K562 (cell line): ENCODE measurements around the gene ATAD3C. TPM values are rescaled to one million over a fixed set of nuclear protein-coding genes. Genes with fewer than 3 reads are reported as not detected.
A peak's percentile ranks its signal among the peaks of the same experiment; 100 is the strongest.

ENCODE experiments used
- ATAC-seq: fragments of 200-7000 bp; cut with Tn5 transposase; 3 replicates; pipeline ENCODE4 v1.9.1; 2020; ENCODE audit warnings: moderate library complexity
- BruUV-seq: library from RNA; stranded (reverse); fragments of 400-500 nt; replicated peaks from 2 replicates; lab custom pipeline; 2021; lab: Mats Ljungman, UMichigan
- CTCF ChIA-PET: fragments of 300-600 bp; formaldehyde crosslinking; extraction: SDS; loops from one replicate; lab custom pipeline; 2021; ENCODE audit warnings: low intra/inter-chr PET ratio; lab: Yijun Ruan, JAX
- POLR2A ChIA-PET: fragments of 300-600, 350-650 bp; sonication (Branson Sonifier 250); formaldehyde crosslinking; extraction: SDS; loops from one replicate; lab custom pipeline; 2021; ENCODE audit warnings: antibody characterized with exemption, inconsistent platforms; lab: Yijun Ruan, JAX
- DNase-seq, 4 experiments: peaks; one replicate each; pipeline versions ENCODE4 v3.0.0 to v3.0.0-alpha.2; 2011 to 2018; ENCODE audit warnings: low spot score in 3 of 4, mixed read lengths in 3 of 4; ENCODE audit errors: extremely low read depth in 1 of 4
- FAIRE-seq: peaks from 2 replicates; lab custom pipeline; 2011; peaks lifted over from hg19 to GRCh38; lab: Jason Lieb, UNC
- H2AFZ ChIP-seq: 2 replicates; pipeline ENCODE4 v1.6.0; 2011; ENCODE audit warnings: low read depth, low read length, control low read depth, inconsistent platforms
- H3K27ac ChIP-seq: fragments of 200-600 bp; 3 replicates; pipeline ENCODE4 v1.8.0; 2011; ENCODE audit warnings: low read depth, mild to moderate bottlenecking, control low read depth, inconsistent platforms, low read length, moderate library complexity, mixed read lengths; ENCODE audit errors: extremely low read depth
- H3K27me3 ChIP-seq, 2 experiments: fragments of 300-600 bp in 1 of 2; 2 replicates in 1 of 2; 3 replicates in 1 of 2; pipeline versions ENCODE4 v1.6.0 to v1.8.0; 2011; ENCODE audit warnings: inconsistent platforms in 2 of 2, low read length in 2 of 2, mild to moderate bottlenecking in 1 of 2, mixed read lengths in 1 of 2, moderate library complexity in 1 of 2; ENCODE audit not compliant: control insufficient read depth in 2 of 2, insufficient read depth in 2 of 2
- H3K36me3 ChIP-seq: fragments of 300-600 bp; 3 replicates; pipeline ENCODE4 v1.8.0; 2011; ENCODE audit warnings: mild to moderate bottlenecking, low read length, inconsistent platforms; ENCODE audit not compliant: control insufficient read depth, insufficient read depth
- H3K4me1 ChIP-seq, 2 experiments: fragments of 200-600 bp in 1 of 2; replicated peaks in 1 of 2; 2 replicates in 1 of 2; 3 replicates in 1 of 2; pipeline versions ENCODE4 v1.5.1 to v1.8.0; 2011; ENCODE audit warnings: inconsistent platforms in 2 of 2, low read length in 2 of 2, mild to moderate bottlenecking in 1 of 2, mixed read lengths in 1 of 2, moderate library complexity in 1 of 2; ENCODE audit not compliant: control insufficient read depth in 2 of 2, insufficient read depth in 2 of 2
- H3K4me2 ChIP-seq: 2 replicates; pipeline ENCODE4 v1.6.1; 2011; ENCODE audit warnings: low read length, control low read depth, inconsistent platforms, mixed read lengths; ENCODE audit not compliant: insufficient read depth
- H3K4me3 ChIP-seq: fragments of 200-600 bp; sonication (generic), shearing (Covaris generic); 2 replicates; pipeline ENCODE4 v1.5.1; 2016; ENCODE audit warnings: control low read depth, inconsistent platforms
- H3K79me2 ChIP-seq: fragments of 200-600 bp; 3 replicates; pipeline ENCODE4 v1.8.0; 2011; ENCODE audit warnings: low read length, inconsistent platforms; ENCODE audit not compliant: control insufficient read depth, insufficient read depth
- H3K9ac ChIP-seq, 2 experiments: 2 replicates each; pipeline versions ENCODE4 v1.6.0 to v1.6.1; 2011; ENCODE audit warnings: low read depth in 2 of 2, low read length in 2 of 2, control low read depth in 1 of 2, inconsistent platforms in 1 of 2, mild to moderate bottlenecking in 1 of 2, mixed read lengths in 1 of 2; ENCODE audit not compliant: insufficient read depth in 1 of 2
- H3K9me1 ChIP-seq: one replicate; pipeline ENCODE4 v1.6.0; 2011; ENCODE audit warnings: inconsistent platforms, mild to moderate bottlenecking, low read length, moderate library complexity; ENCODE audit not compliant: control insufficient read depth, insufficient read depth
- H3K9me3 ChIP-seq: replicated peaks from 2 replicates; pipeline ENCODE4 v1.5.1; 2011; ENCODE audit warnings: low read depth, low read length, inconsistent platforms; ENCODE audit not compliant: control insufficient read depth, insufficient read depth
- H4K20me1 ChIP-seq: replicated peaks from 2 replicates; pipeline ENCODE4 v1.6.1; 2011; ENCODE audit warnings: low read length, inconsistent platforms, mixed read lengths; ENCODE audit not compliant: control insufficient read depth, insufficient read depth
- BCOR ChIP-seq: fragments of 450-650 bp; IDR thresholded peaks from 2 replicates; pipeline ENCODE4 v1.6.1; 2016
- CHCHD3 ChIP-seq: fragments of 250-450 bp; sonication (Bioruptor Pico); IDR thresholded peaks from 2 replicates; pipeline ENCODE4 v2.1.2; 2022; ENCODE audit warnings: mild to moderate bottlenecking
- FOXA1 ChIP-seq: fragments of 450-650 bp; IDR thresholded peaks from 2 replicates; pipeline ENCODE4 v1.6.1; 2016; ENCODE audit warnings: mild to moderate bottlenecking, borderline replicate concordance
- HIVEP1 ChIP-seq: fragments of 250-450 bp; sonication (Bioruptor Pico); IDR thresholded peaks from 2 replicates; pipeline ENCODE4 v1.4.0; 2020; ENCODE audit warnings: mild to moderate bottlenecking
- MYC ChIP-seq, 2 experiments: fragments of 250-450 bp in 1 of 2; sonication (Bioruptor Pico) in 1 of 2; IDR thresholded peaks; 2 replicates each; pipeline versions ENCODE4 v1.5.1 to v1.6.1; 2012 to 2021; ENCODE audit warnings: low read depth in 2 of 2, borderline replicate concordance in 1 of 2, improper control_type of control experiment in 1 of 2, low read length in 1 of 2, mild to moderate bottlenecking in 1 of 2, moderate library complexity in 1 of 2
- NR4A1 ChIP-seq, 2 experiments: fragments of 250-450 bp in 1 of 2; fragments of 450-650 bp in 1 of 2; sonication (Bioruptor Pico) in 1 of 2; IDR thresholded peaks; 2 replicates each; pipeline versions ENCODE4 v1.4.0 to v1.6.1; 2016 to 2020; ENCODE audit warnings: mild to moderate bottlenecking in 2 of 2, missing compliant biosample characterization in 1 of 2, missing genetic modification characterization in 1 of 2, moderate library complexity in 1 of 2
- PYGO2 ChIP-seq: fragments of 450-650 bp; IDR thresholded peaks from 2 replicates; pipeline ENCODE4 v1.6.1; 2016; ENCODE audit warnings: mild to moderate bottlenecking, missing genetic modification characterization, moderate library complexity, missing compliant biosample characterization
- SMAD4 ChIP-seq: fragments of 250-450 bp; sonication (Bioruptor Pico); conservative IDR thresholded peaks from 2 replicates; pipeline ENCODE4 v1.8.0; 2021; ENCODE audit warnings: inconsistent platforms, mild to moderate bottlenecking, moderate library complexity
- STAT5B ChIP-seq: fragments of 250-450 bp; sonication (Bioruptor Pico); IDR thresholded peaks from 2 replicates; pipeline ENCODE4 v1.8.0; 2021; ENCODE audit warnings: mild to moderate bottlenecking, inconsistent platforms
- ZC3H11A ChIP-seq: IDR thresholded peaks from 2 replicates; pipeline ENCODE4 v1.6.1; 2012; ENCODE audit warnings: low read depth, low read length, improper control_type of control experiment
- ZNF24 ChIP-seq: fragments of 450-650 bp; IDR thresholded peaks from 2 replicates; pipeline ENCODE4 v1.6.1; 2016
- ZNF282 ChIP-seq: sonication (generic); formaldehyde crosslinking; IDR thresholded peaks from 2 replicates; pipeline ENCODE4 v1.8.1; 2023; ENCODE audit warnings: missing genetic modification reagents
- WGBS: fragments of 100-300 bp; shearing (Covaris generic); methylation state at CpG from one replicate; pipeline ENCODE4 v1.1.6; 2016; ENCODE audit warnings: low coverage, mixed read lengths; ENCODE audit not compliant: insufficient coverage; ENCODE audit errors: missing lambda C conversion rate; 5-methylcytosine and 5-hydroxymethylcytosine counted together
- in situ Hi-C: fragments of 300-500 bp; cut with MboI; formaldehyde crosslinking; loops from 4 replicates; pipeline ENCODE4 v1.15.0; 2018; ENCODE audit warnings: inconsistent platforms, mixed read lengths
- intact Hi-C: fragments of 100-400 bp; cut with micrococcal nuclease; formaldehyde crosslinking; loops from 2 replicates; pipeline ENCODE4 v1.14.2; 2022
- polyA plus RNA-seq, 8 experiments: library from polyadenylated mRNA; depleted of rRNA in 4 of 8; stranded (reverse) in 5 of 8; unstranded in 3 of 8; fragments of >200 nt; fragmentation: Nextera tagmentation in 2 of 8; fragmentation: Illumina TruSeq in 1 of 8; extraction: Ambion mirVana in 2 of 8; extraction: Trizol in 1 of 8; gene quantifications; 2 replicates each; pipeline versions ENCODE4 v1.2.1 to v1.2.3, GENCODE V29; 2011 to 2014; ENCODE audit warnings: inconsistent platforms in 1 of 8, missing spikeins in 1 of 8
- total RNA-seq, 7 experiments: library from RNA; depleted of rRNA in 6 of 7; stranded (reverse); fragments of >200 nt in 6 of 7; fragmentation: Illumina TruSeq in 2 of 7; extraction: Trizol in 2 of 7; gene quantifications; 2 replicates each; pipeline versions ENCODE4 v1.2.1 to v1.2.3, GENCODE V29; 2011 to 2021; ENCODE audit warnings: low replicate concordance in 1 of 7
- TF ChIP-seq, protein P1 (sequence below): fragments of 450-650 bp; formaldehyde crosslinking; IDR thresholded peaks from 2 replicates; pipeline ENCODE4 v1.4.0; 2020; ENCODE audit warnings: mild to moderate bottlenecking, moderate library complexity
- TF ChIP-seq, protein P2 (sequence below): sonication (generic); formaldehyde crosslinking; IDR thresholded peaks from 2 replicates; pipeline ENCODE4 v1.8.0; 2022; ENCODE audit warnings: missing genetic modification reagents, mild to moderate bottlenecking, borderline replicate concordance
- TF ChIP-seq, protein P3 (sequence below): fragments of 450-650 bp; formaldehyde crosslinking; IDR thresholded peaks from 2 replicates; pipeline ENCODE4 v1.4.0; 2022; ENCODE audit warnings: missing genetic modification characterization

The ATAD3C gene
- total and polyA plus RNA-seq, 9 of the 15 experiments (the other 6 are each of a cell fraction or from before 2014, with no cell fraction given), result 0.03 to 0.18 TPM; not detected in 7

DNA sequence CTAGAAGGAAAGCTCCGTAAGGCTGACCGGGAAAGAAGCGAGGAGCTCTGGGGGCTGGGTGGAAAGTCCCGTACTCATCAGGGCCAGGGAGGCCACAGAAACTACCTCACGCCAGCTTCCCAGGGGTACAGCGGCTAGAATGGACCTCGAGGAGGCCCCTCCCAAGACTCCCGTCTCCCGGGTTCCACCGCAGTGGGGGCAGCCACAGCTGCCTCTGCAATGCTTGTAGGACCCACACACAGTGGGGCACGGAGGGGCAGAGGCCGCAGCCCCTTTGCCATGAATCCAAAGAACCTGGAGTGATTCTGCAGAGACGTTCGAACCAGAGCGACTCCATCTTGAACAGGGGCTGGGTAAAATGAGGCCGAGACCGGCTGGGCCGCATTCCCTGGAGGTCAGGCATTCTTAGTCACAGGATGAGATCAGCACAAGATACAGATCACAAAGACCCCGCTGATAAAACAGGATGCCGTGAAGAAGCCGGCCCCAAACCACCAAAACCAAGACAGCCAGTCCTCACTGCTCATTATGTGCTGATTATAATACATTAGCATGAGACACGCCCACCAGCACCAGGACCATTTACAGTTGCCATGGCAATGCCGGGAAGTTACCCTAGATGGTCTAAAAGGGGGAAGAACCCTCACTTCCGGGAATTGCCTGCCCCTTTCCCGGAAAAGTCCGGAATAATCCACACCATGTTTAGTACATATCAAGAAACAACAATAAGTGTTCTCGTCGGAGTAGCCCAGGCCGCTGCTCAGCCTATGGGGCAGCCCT lies 26.8 kb upstream of the ATAD3C start (continued):
- TF ChIP-seq HIVEP1 (CRISPR knock-in tag) (peak; percentile 87; the same call in 1 of the 2 replicates), SMAD4 (CRISPR knock-in tag) (peak; percentile 88), FOXA1 (no peak), PYGO2 (peak; percentile 86; the same call in 1 of the 2 replicates), NR4A1 (CRISPR knock-in tag; IDR thresholded peaks at IDR 0.05) (no peak; the same call in 1 of the 2 replicates), NR4A1 (tag; IDR thresholded peaks at IDR 0.05) (peak; percentile 97), MYC (IDR thresholded peaks at IDR 0.05; ENCODE audit: low read depth, low read length) (no peak), MYC (CRISPR knock-in tag; IDR thresholded peaks at IDR 0.05; ENCODE audit: borderline replicate concordance, low read depth) (peak; percentile 82; the same call in 1 of the 2 replicates)
- TF ChIP-seq, protein P1, sequence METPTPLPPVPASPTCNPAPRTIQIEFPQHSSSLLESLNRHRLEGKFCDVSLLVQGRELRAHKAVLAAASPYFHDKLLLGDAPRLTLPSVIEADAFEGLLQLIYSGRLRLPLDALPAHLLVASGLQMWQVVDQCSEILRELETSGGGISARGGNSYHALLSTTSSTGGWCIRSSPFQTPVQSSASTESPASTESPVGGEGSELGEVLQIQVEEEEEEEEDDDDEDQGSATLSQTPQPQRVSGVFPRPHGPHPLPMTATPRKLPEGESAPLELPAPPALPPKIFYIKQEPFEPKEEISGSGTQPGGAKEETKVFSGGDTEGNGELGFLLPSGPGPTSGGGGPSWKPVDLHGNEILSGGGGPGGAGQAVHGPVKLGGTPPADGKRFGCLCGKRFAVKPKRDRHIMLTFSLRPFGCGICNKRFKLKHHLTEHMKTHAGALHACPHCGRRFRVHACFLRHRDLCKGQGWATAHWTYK (CRISPR knock-in tag), result 0 out of 2 replicates have a peak, but pooled peaks have one; percentile 34

DNA sequence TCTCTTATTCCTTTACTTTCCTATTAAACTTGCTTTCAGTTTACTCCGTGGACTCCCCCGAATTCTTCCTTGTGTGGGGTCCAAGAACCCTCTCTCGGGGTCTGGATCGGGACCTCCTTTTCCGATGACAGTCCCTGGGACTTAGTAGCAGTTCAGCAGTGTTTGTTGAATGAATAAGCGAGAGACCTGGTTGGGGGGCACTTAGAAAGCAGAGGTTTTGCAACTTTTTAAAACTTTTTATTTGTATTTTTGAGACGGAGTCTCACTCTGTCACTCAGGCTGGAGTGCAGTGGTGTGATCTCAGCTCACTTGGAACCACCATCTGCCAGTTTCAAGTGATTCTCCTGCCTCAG lies 26.3 kb upstream of the ATAD3C start:
- H3K9me1 ChIP-seq, result no peaks in the 10 kb centered on the region
- ATAC-seq, result no peak
- CTCF ChIA-PET, result no interaction called here
- in situ Hi-C loops, result no loop called here
- H4K20me1 ChIP-seq, result no peaks in the 10 kb centered on the region
- 42% methylated on average over 7 of the region's 7 CpGs for WGBS
- no peaks in the 10 kb centered on the region for H3K27me3 ChIP-seq
- intact Hi-C loops, result no loop called here
- no peak overlapping the region for H3K4me3 ChIP-seq
- DNase-seq, result no peak
- POLR2A ChIA-PET, result interaction anchor here (1.1 to 1.4 kb wide), 2 partner anchors 11 to 31 kb away, joined by 4 to 5 read pairs; no protein-coding TSS in a partner anchor
- no TSS peak for BruUV-seq
- H3K4me2 ChIP-seq, result peak overlapping the region; percentile 22; the same call in 1 of the 2 replicates
- H3K79me2 ChIP-seq, result no peaks in the 10 kb centered on the region
- no peaks in the 10 kb centered on the region for H3K36me3 ChIP-seq
- H3K9me3 ChIP-seq, result no peaks in the 10 kb centered on the region
- peak overlapping the region; percentile 41; the same call in 1 of the 2 replicates for H2AFZ ChIP-seq
- no peak overlapping the region for H3K27ac ChIP-seq
- H3K4me1 ChIP-seq, result peaks cover 3 to 49% of the 10 kb centered on the region in 2 experiments; a peak in 4 of 5 replicates
- no peak overlapping the region; a peak in 1 of 4 replicates for H3K9ac ChIP-seq
- FAIRE-seq, result no peak
- no peak for TF ChIP-seq ZNF282
- TF ChIP-seq ZNF24, result no peak
- TF ChIP-seq CHCHD3, result no peak
- TF ChIP-seq ZC3H11A, result no peak
- TF ChIP-seq BCOR, result peak; percentile 41; the same call in 1 of the 2 replicates
- no peak for TF ChIP-seq STAT5B (CRISPR knock-in tag)
- TF ChIP-seq, protein P2, sequence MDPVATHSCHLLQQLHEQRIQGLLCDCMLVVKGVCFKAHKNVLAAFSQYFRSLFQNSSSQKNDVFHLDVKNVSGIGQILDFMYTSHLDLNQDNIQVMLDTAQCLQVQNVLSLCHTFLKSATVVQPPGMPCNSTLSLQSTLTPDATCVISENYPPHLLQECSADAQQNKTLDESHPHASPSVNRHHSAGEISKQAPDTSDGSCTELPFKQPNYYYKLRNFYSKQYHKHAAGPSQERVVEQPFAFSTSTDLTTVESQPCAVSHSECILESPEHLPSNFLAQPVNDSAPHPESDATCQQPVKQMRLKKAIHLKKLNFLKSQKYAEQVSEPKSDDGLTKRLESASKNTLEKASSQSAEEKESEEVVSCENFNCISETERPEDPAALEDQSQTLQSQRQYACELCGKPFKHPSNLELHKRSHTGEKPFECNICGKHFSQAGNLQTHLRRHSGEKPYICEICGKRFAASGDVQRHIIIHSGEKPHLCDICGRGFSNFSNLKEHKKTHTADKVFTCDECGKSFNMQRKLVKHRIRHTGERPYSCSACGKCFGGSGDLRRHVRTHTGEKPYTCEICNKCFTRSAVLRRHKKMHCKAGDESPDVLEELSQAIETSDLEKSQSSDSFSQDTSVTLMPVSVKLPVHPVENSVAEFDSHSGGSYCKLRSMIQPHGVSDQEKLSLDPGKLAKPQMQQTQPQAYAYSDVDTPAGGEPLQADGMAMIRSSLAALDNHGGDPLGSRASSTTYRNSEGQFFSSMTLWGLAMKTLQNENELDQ (CRISPR knock-in tag), result no peak
- TF ChIP-seq, protein P3, sequence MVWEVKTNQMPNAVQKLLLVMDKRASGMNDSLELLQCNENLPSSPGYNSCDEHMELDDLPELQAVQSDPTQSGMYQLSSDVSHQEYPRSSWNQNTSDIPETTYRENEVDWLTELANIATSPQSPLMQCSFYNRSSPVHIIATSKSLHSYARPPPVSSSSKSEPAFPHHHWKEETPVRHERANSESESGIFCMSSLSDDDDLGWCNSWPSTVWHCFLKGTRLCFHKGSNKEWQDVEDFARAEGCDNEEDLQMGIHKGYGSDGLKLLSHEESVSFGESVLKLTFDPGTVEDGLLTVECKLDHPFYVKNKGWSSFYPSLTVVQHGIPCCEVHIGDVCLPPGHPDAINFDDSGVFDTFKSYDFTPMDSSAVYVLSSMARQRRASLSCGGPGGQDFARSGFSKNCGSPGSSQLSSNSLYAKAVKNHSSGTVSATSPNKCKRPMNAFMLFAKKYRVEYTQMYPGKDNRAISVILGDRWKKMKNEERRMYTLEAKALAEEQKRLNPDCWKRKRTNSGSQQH (CRISPR knock-in tag), result no peak
